Endothelial cell (in vitro differentiated cells): ENCODE results near the gene CAT. TPM values are rescaled to one million over a fixed set of nuclear protein-coding genes. Genes with fewer than 3 reads are reported as not detected.

ENCODE experiments used
- DNase-seq: peaks from one replicate; pipeline ENCODE4 v3.0.0; 2021; ENCODE audit warnings: low spot score
- H3K27ac Mint-ChIP-seq: one replicate; pipeline ENCODE4 v1.8.0; 2021; ENCODE audit warnings: mixed read lengths, inconsistent platforms; ENCODE audit not compliant: unreplicated experiment
- H3K27me3 Mint-ChIP-seq: one replicate; pipeline ENCODE4 v1.8.0; 2021; ENCODE audit warnings: mild to moderate bottlenecking, moderate library complexity, mixed read lengths, inconsistent platforms; ENCODE audit not compliant: unreplicated experiment
- H3K36me3 Mint-ChIP-seq: one replicate; pipeline ENCODE4 v1.8.0; 2021; ENCODE audit warnings: mild to moderate bottlenecking, low read depth, mixed read lengths, inconsistent platforms; ENCODE audit not compliant: unreplicated experiment
- H3K4me1 Mint-ChIP-seq: one replicate; pipeline ENCODE4 v1.8.0; 2021; ENCODE audit warnings: mild to moderate bottlenecking, mixed read lengths, inconsistent platforms; ENCODE audit not compliant: unreplicated experiment
- H3K4me3 Mint-ChIP-seq: one replicate; pipeline ENCODE4 v1.8.0; 2021; ENCODE audit warnings: mild to moderate bottlenecking, mixed read lengths, inconsistent platforms; ENCODE audit not compliant: unreplicated experiment
- H3K9me3 Mint-ChIP-seq: one replicate; pipeline ENCODE4 v1.8.0; 2021; ENCODE audit warnings: mixed read lengths, inconsistent platforms; ENCODE audit not compliant: unreplicated experiment
- CTCF ChIP-seq: fragments of 200-600 bp; sonication (generic); IDR thresholded peaks from one replicate; pipeline ENCODE4 v1.5.0; 2021; ENCODE audit warnings: antibody characterized with exemption; ENCODE audit not compliant: unreplicated experiment
- total RNA-seq: library from RNA; stranded (reverse); fragmentation: NEBNext Ultra II Directional; extraction: Animal tissue kit (Norgen Biotek cat#: 25700); gene quantifications from one replicate; pipeline ENCODE4 v1.2.1, GENCODE V29; 2021; ENCODE audit not compliant: unreplicated experiment

The CAT gene
- total RNA-seq, 1 donor from 2014 or later, result 30.2 TPM

GRCh38 chr11:34427186-34427805 lies 11.4 kb upstream of the CAT start:
- no peak for TF ChIP-seq CTCF
- no peak for DNase-seq
- no peak overlapping the region for H3K27ac Mint-ChIP-seq

GRCh38 chr11:34431979-34432378 lies 6.8 kb upstream of the CAT start:
- H3K4me3 Mint-ChIP-seq, result no peak overlapping the region
- H3K9me3 Mint-ChIP-seq, result no peaks in the 10 kb centered on the region
- TF ChIP-seq CTCF, result no peak
- no peaks in the 10 kb centered on the region for H3K36me3 Mint-ChIP-seq
- no peaks in the 10 kb centered on the region for H3K27me3 Mint-ChIP-seq
- no peak for DNase-seq
- H3K4me1 Mint-ChIP-seq, result peaks cover 9% of the 10 kb centered on the region
- no peak overlapping the region for H3K27ac Mint-ChIP-seq

More at GRCh38 chr11:34427186-34427805, 11.4 kb upstream of the CAT start:
- no peaks in the 10 kb centered on the region for H3K9me3 Mint-ChIP-seq
- H3K27me3 Mint-ChIP-seq, result no peaks in the 10 kb centered on the region
- H3K4me1 Mint-ChIP-seq, result peaks cover 22% of the 10 kb centered on the region
- no peaks in the 10 kb centered on the region for H3K36me3 Mint-ChIP-seq
- H3K4me3 Mint-ChIP-seq, result no peak overlapping the region

GRCh38 chr11:34432822-34433221 lies 5.9 kb upstream of the CAT start:
- Mint-ChIP-seq H3K36me3 (no peaks in the 10 kb centered on the region), H3K9me3 (no peaks in the 10 kb centered on the region), H3K4me3 (no peak overlapping the region), H3K27ac (no peak overlapping the region), H3K27me3 (no peaks in the 10 kb centered on the region), H3K4me1 (peaks cover 9% of the 10 kb centered on the region)
- TF ChIP-seq CTCF, result no peak
- no peak for DNase-seq

- Mint-ChIP-seq H3K36me3 (no peaks in the 10 kb centered on the region), H3K9me3 (no peaks in the 10 kb centered on the region), H3K4me1 (peaks cover 9% of the 10 kb centered on the region), H3K4me3 (no peak overlapping the region), H3K27ac (no peak overlapping the region), H3K27me3 (no peaks in the 10 kb centered on the region)
- TF ChIP-seq CTCF, result no peak
- no peak for DNase-seq
Observed at GRCh38 chr11:34433899-34434298, 4.8 kb upstream of the CAT start.

- Mint-ChIP-seq H3K27ac (no peak overlapping the region), H3K4me3 (no peak overlapping the region), H3K4me1 (peaks cover 12% of the 10 kb centered on the region)
Observed at GRCh38 chr11:34437224-34438125, 1.3 kb upstream of the CAT start.

More at GRCh38 chr11:34437224-34438125, 1.3 kb upstream of the CAT start:
- H3K36me3 Mint-ChIP-seq, result peaks cover 8% of the 10 kb centered on the region
- DNase-seq, result no peak
- no peak for TF ChIP-seq CTCF
- H3K9me3 Mint-ChIP-seq, result no peaks in the 10 kb centered on the region
- peaks cover 1% of the 10 kb centered on the region for H3K27me3 Mint-ChIP-seq
